NB4 (cell line): ENCODE data around the gene GPR84.

Experiments used
- POLR2A ChIP-seq: IDR thresholded peaks from 2 replicates; pipeline ENCODE4 v1.6.1; 2011; ENCODE audit warnings: mild to moderate bottlenecking; ENCODE audit not compliant: insufficient read length; ENCODE audit errors: extremely low read depth
- TF ChIP-seq, protein P1 (sequence below): IDR thresholded peaks from one replicate; pipeline ENCODE4 v1.5.1; 2012; ENCODE audit warnings: low read depth, low read length
- TF ChIP-seq, protein P2 (sequence below): IDR thresholded peaks from 2 replicates; pipeline ENCODE4 v1.6.1; 2011; ENCODE audit warnings: low read depth, low read length

DNA sequence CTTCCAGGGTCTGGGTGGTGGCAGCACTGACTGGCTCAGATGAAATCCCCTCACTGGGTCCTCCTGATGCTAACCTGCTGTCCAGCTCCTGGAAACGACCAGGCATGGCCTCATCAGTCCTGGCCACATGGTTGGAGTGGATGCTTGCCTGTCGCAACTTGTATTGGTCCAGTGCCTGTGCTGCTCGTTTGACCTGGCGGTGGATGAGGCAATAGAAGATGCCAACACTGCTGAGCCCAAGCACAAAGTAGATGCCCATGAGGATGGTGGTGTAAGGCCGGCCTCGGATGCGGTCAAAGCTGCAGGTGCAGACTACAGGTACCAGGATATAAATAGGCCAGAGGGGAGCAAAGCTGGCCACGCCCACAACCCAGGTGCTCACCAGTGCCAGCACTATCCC, 1.2 kb downstream of the GPR84 start:
- TF ChIP-seq POLR2A, result no peak
- TF ChIP-seq, protein P1, sequence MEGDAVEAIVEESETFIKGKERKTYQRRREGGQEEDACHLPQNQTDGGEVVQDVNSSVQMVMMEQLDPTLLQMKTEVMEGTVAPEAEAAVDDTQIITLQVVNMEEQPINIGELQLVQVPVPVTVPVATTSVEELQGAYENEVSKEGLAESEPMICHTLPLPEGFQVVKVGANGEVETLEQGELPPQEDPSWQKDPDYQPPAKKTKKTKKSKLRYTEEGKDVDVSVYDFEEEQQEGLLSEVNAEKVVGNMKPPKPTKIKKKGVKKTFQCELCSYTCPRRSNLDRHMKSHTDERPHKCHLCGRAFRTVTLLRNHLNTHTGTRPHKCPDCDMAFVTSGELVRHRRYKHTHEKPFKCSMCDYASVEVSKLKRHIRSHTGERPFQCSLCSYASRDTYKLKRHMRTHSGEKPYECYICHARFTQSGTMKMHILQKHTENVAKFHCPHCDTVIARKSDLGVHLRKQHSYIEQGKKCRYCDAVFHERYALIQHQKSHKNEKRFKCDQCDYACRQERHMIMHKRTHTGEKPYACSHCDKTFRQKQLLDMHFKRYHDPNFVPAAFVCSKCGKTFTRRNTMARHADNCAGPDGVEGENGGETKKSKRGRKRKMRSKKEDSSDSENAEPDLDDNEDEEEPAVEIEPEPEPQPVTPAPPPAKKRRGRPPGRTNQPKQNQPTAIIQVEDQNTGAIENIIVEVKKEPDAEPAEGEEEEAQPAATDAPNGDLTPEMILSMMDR, result no peak
- TF ChIP-seq, protein P2, sequence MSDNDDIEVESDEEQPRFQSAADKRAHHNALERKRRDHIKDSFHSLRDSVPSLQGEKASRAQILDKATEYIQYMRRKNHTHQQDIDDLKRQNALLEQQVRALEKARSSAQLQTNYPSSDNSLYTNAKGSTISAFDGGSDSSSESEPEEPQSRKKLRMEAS, result no peak
